HepG2 (cell line): ENCODE results near the gene KDM3B. TPM values are rescaled to one million over a fixed set of nuclear protein-coding genes. Genes with fewer than 3 reads are reported as not detected.

Source experiments
- CREB1 ChIP-seq, 2 experiments: fragments of 450-650 bp in 1 of 2; IDR thresholded peaks; 2 replicates each; pipeline ENCODE4 v1.6.1; 2016 to 2017; ENCODE audit warnings: control low read depth in 1 of 2, mild to moderate bottlenecking in 1 of 2, missing compliant biosample characterization in 1 of 2, missing genetic modification characterization in 1 of 2
- FIP1L1 ChIP-seq: fragments of 200-400 bp; formaldehyde crosslinking; IDR thresholded peaks from 2 replicates; pipeline ENCODE4 v1.6.1; 2018; ENCODE audit warnings: low read depth, mild to moderate bottlenecking, low read length, moderate library complexity, borderline replicate concordance; ENCODE audit not compliant: insufficient read depth
- GABPB1 ChIP-seq: IDR thresholded peaks from 2 replicates; pipeline ENCODE4 v1.6.1; 2016; ENCODE audit warnings: mild to moderate bottlenecking, missing genetic modification reagents, moderate library complexity, missing compliant biosample characterization
- GPBP1L1 ChIP-seq: sonication (generic); formaldehyde crosslinking; IDR thresholded peaks from 2 replicates; pipeline ENCODE4 v1.5.0; 2020; ENCODE audit warnings: mild to moderate bottlenecking, missing genetic modification reagents
- HOXA3 ChIP-seq: sonication (generic); formaldehyde crosslinking; IDR thresholded peaks from 2 replicates; pipeline ENCODE4 v1.5.0; 2020; ENCODE audit warnings: missing genetic modification reagents
- KDM4B ChIP-seq: sonication (generic); formaldehyde crosslinking; IDR thresholded peaks from 2 replicates; pipeline ENCODE4 v1.4.0; 2020; ENCODE audit warnings: missing genetic modification reagents
- LCORL ChIP-seq, 2 experiments: fragments of 450-650 bp in 1 of 2; sonication (generic) in 1 of 2; formaldehyde crosslinking in 1 of 2; IDR thresholded peaks; 2 replicates each; pipeline versions ENCODE4 v1.5.0 to v1.6.1; 2017 to 2020; ENCODE audit warnings: antibody characterized with exemption in 1 of 2, missing genetic modification reagents in 1 of 2
- MBD4 ChIP-seq: IDR thresholded peaks from 2 replicates; pipeline ENCODE4 v1.6.1; 2012; ENCODE audit warnings: low read length, inconsistent platforms, borderline replicate concordance
- MTF1 ChIP-seq: sonication (generic); formaldehyde crosslinking; IDR thresholded peaks from 2 replicates; pipeline ENCODE4 v1.5.0; 2020; ENCODE audit warnings: missing genetic modification reagents
- PHF8 ChIP-seq: sonication (generic); formaldehyde crosslinking; IDR thresholded peaks from 2 replicates; pipeline ENCODE4 v1.5.0; 2020; ENCODE audit warnings: missing genetic modification reagents
- POGZ ChIP-seq: sonication (generic); formaldehyde crosslinking; IDR thresholded peaks from 2 replicates; pipeline ENCODE4 v1.4.0; 2020; ENCODE audit warnings: mild to moderate bottlenecking, missing genetic modification reagents
- SRSF1 ChIP-seq: fragments of 200-400 bp; formaldehyde crosslinking; optimal IDR thresholded peaks from 2 replicates; pipeline ENCODE3; 2017; ENCODE audit warnings: mild to moderate bottlenecking, low read depth, low read length, moderate library complexity
- SUZ12 ChIP-seq: fragments of 150-350 bp; IDR thresholded peaks from 2 replicates; pipeline ENCODE4 v1.6.1; 2014; ENCODE audit warnings: low read depth, low read length
- ZBTB46 ChIP-seq: sonication (generic); formaldehyde crosslinking; IDR thresholded peaks from 2 replicates; pipeline ENCODE4 v1.4.0; 2020; ENCODE audit warnings: mild to moderate bottlenecking, missing genetic modification reagents, borderline replicate concordance
- ZMAT3 ChIP-seq: sonication (generic); formaldehyde crosslinking; conservative IDR thresholded peaks from 2 replicates; pipeline ENCODE4 v1.7.0; 2021; ENCODE audit warnings: missing genetic modification reagents
- ZMYM3 ChIP-seq: sonication (generic); formaldehyde crosslinking; IDR thresholded peaks from 2 replicates; pipeline ENCODE4 v1.5.1; 2020; ENCODE audit warnings: mild to moderate bottlenecking, missing genetic modification reagents
- ZNF251 ChIP-seq: sonication (generic); formaldehyde crosslinking; IDR thresholded peaks from 2 replicates; pipeline ENCODE4 v1.9.0; 2021; ENCODE audit warnings: mild to moderate bottlenecking, missing genetic modification reagents
- ZNF3 ChIP-seq: IDR thresholded peaks from 2 replicates; pipeline ENCODE4 v1.7.0; 2017; ENCODE audit warnings: inconsistent platforms
- ZNF543 ChIP-seq: sonication (generic); formaldehyde crosslinking; IDR thresholded peaks from 2 replicates; pipeline ENCODE4 v1.4.0; 2020; ENCODE audit warnings: mild to moderate bottlenecking, missing genetic modification reagents
- ZNF713 ChIP-seq: sonication (generic); formaldehyde crosslinking; IDR thresholded peaks from 2 replicates; pipeline ENCODE4 v1.4.0; 2020; ENCODE audit warnings: mild to moderate bottlenecking, missing genetic modification reagents
- ZNF816 ChIP-seq: sonication (generic); formaldehyde crosslinking; IDR thresholded peaks from 2 replicates; pipeline ENCODE4 v1.8.0; 2022; ENCODE audit warnings: missing genetic modification reagents, mild to moderate bottlenecking, borderline replicate concordance
- polyA plus RNA-seq, 8 experiments: library from polyadenylated mRNA; depleted of rRNA in 3 of 8; stranded (reverse) in 7 of 8; unstranded in 1 of 8; fragments of >200 nt; fragmentation: Illumina TruSeq in 4 of 8; extraction: Trizol in 4 of 8; gene quantifications; 2 replicates each; pipeline versions ENCODE4 v1.2.1 to v1.2.3, GENCODE V29; 2011 to 2016; ENCODE audit warnings: low read depth in 4 of 8, missing spikeins in 1 of 8, mixed read lengths in 1 of 8; ENCODE audit not compliant: insufficient read depth in 1 of 8
- total RNA-seq, 5 experiments: library from RNA; depleted of rRNA; stranded (reverse); fragments of >200 nt; fragmentation: Illumina TruSeq; extraction: Trizol; gene quantifications; 2 replicates each; pipeline ENCODE4 v1.2.3, GENCODE V29; 2016; ENCODE audit warnings: low read depth in 1 of 5

The KDM3B gene
- total and polyA plus RNA-seq, 2 of the 13 experiments (the other 11 are each of a cell fraction or from before 2014, with no cell fraction given): 19.7 to 34.3 TPM

GRCh38 chr5:138336952-138337684, 15.4 kb upstream of the KDM3B start (continued):
- TF ChIP-seq GPBP1L1: no peak
- no peak for TF ChIP-seq ZMYM3
- TF ChIP-seq KDM4B (CRISPR knock-in tag): 0 out of 2 replicates have a peak, but pooled peaks have one; percentile 14
- no peak for TF ChIP-seq LCORL (IDR thresholded peaks at IDR 0.05)
- no peak; the same call in 1 of the 2 replicates for TF ChIP-seq LCORL (CRISPR knock-in tag; IDR thresholded peaks at IDR 0.05)
- TF ChIP-seq PHF8 (CRISPR knock-in tag): no peak
- TF ChIP-seq SRSF1: no peak
- no peak for TF ChIP-seq FIP1L1
- 0 out of 2 replicates have a peak, but pooled peaks have one; percentile 55 for TF ChIP-seq ZNF3 (CRISPR knock-in tag)
- TF ChIP-seq POGZ (CRISPR knock-in tag): peak; percentile 42; the same call in 1 of the 2 replicates
- TF ChIP-seq ZNF713 (CRISPR knock-in tag): no peak
- no peak for TF ChIP-seq ZNF251 (CRISPR knock-in tag)
- no peak for TF ChIP-seq SUZ12
- no peak for TF ChIP-seq GABPB1 (CRISPR knock-in tag)
- peak; percentile 96 for TF ChIP-seq HOXA3
- peak; percentile 93 for TF ChIP-seq CREB1 (IDR thresholded peaks at IDR 0.05)
- peak; percentile 97 for TF ChIP-seq CREB1 (CRISPR knock-in tag; IDR thresholded peaks at IDR 0.05)
- no peak for TF ChIP-seq MTF1
- TF ChIP-seq ZBTB46 (CRISPR knock-in tag): no peak
- no peak for TF ChIP-seq ZNF816
- TF ChIP-seq MBD4: no peak
- TF ChIP-seq ZMAT3 (CRISPR knock-in tag): 0 out of 2 replicates have a peak, but pooled peaks have one; percentile 4
- no peak for TF ChIP-seq ZNF543 (CRISPR knock-in tag)
